SH-SY5Y (cell line): ENCODE results near the gene EHHADH.

Source experiments
- GATA2 ChIP-seq: IDR thresholded peaks from 2 replicates; pipeline ENCODE4 v1.6.1; 2011; ENCODE audit warnings: mild to moderate bottlenecking, low read depth, low read length
- GATA3 ChIP-seq: IDR thresholded peaks from 2 replicates; pipeline ENCODE4 v1.6.1; 2011; ENCODE audit warnings: low read depth, mild to moderate bottlenecking, low read length, moderate library complexity

The EHHADH gene

GRCh38 chr3:185175370-185175987 is 78.4 kb downstream of the EHHADH start:
- TF ChIP-seq GATA2 (no peak), GATA3 (no peak)

- TF ChIP-seq GATA3 (no peak), GATA2 (no peak)
Observed at GRCh38 chr3:185172086-185173049, 81.5 kb downstream of the EHHADH start.

- TF ChIP-seq GATA2 (no peak), GATA3 (no peak)
Observed at GRCh38 chr3:185164428-185165217, 89.2 kb downstream of the EHHADH start.

- TF ChIP-seq GATA2, result no peak
- TF ChIP-seq GATA3, result no peak
Observed at GRCh38 chr3:185162634-185163033, 91.2 kb downstream of the EHHADH start.

GRCh38 chr3:185161761-185162160 is 92.1 kb downstream of the EHHADH start:
- no peak for TF ChIP-seq GATA3
- TF ChIP-seq GATA2, result no peak

GRCh38 chr3:185157347-185157746 is 96.5 kb downstream of the EHHADH start:
- no peak for TF ChIP-seq GATA3

GRCh38 chr3:185155678-185156077 is 98.2 kb downstream of the EHHADH start:
- TF ChIP-seq GATA2, result no peak
- TF ChIP-seq GATA3, result no peak

GRCh38 chr3:185153861-185154629 is 99.8 kb downstream of the EHHADH start:
- TF ChIP-seq GATA3 (no peak), GATA2 (no peak)

- TF ChIP-seq GATA3, result no peak
Observed at GRCh38 chr3:185153171-185153771, 100.6 kb downstream of the EHHADH start.

- TF ChIP-seq GATA3 (no peak), GATA2 (no peak)
Observed at GRCh38 chr3:185152410-185153170, 101.3 kb downstream of the EHHADH start, which contains the start of gene C3orf70. Gene C3orf70 (minus strand): TSS chr3:185153060. CDS start chr3:185152823, 237 bp downstream.

- TF ChIP-seq GATA2 (no peak), GATA3 (no peak)
Observed at GRCh38 chr3:185151964-185152409, 101.9 kb downstream of the EHHADH start.

GRCh38 chr3:185151101-185151963 is 102.5 kb downstream of the EHHADH start:
- TF ChIP-seq GATA3, result no peak
- no peak for TF ChIP-seq GATA2

- no peak for TF ChIP-seq GATA2
Observed at GRCh38 chr3:185150561-185150960, 103.3 kb downstream of the EHHADH start.
